CD4-positive, CD25-positive, alpha-beta regulatory T cell (primary cell): ENCODE results near the gene LRRIQ3. TPM values are rescaled to one million over a fixed set of nuclear protein-coding genes. Genes with fewer than 3 reads are reported as not detected.
"Not testable (repeated sequence)": the region's sequence is repeated elsewhere in the genome, so short reads cannot be mapped to it uniquely, and the experiment has no call there.

Experiments used
- ATAC-seq, 2 donors: fragments of 150-1000 bp; cut with Tn5 transposase; one replicate each; pipeline ENCODE4 v1.10.0; 2021; ENCODE audit warnings: low read depth in 2 of 2, moderate number of reproducible peaks in 2 of 2, moderate library complexity in 1 of 2
- DNase-seq, 3 donors: peaks; one replicate each; pipeline versions ENCODE4 v3.0.0 to v3.0.0-alpha.2; 2012 to 2022; ENCODE audit warnings: mixed read lengths in 1 of 3
- H3K27ac ChIP-seq: one replicate; pipeline ENCODE4 v1.7.0; 2013; ENCODE audit warnings: mild to moderate bottlenecking, low read length; ENCODE audit not compliant: insufficient read depth, poor library complexity, severe bottlenecking
- H3K27me3 ChIP-seq: one replicate; pipeline ENCODE4 v1.7.0; 2013; ENCODE audit warnings: low read length; ENCODE audit not compliant: control insufficient read depth, insufficient read depth
- H3K36me3 ChIP-seq: one replicate; pipeline ENCODE4 v1.7.0; 2013; ENCODE audit warnings: mild to moderate bottlenecking, low read length, moderate library complexity; ENCODE audit not compliant: control insufficient read depth, insufficient read depth
- H3K4me1 ChIP-seq: 2 replicates; pipeline ENCODE4 v1.7.0; 2013; ENCODE audit warnings: mild to moderate bottlenecking, low read length; ENCODE audit not compliant: insufficient read depth, control insufficient read depth, poor library complexity, severe bottlenecking
- H3K4me3 ChIP-seq: one replicate; pipeline ENCODE4 v1.7.0; 2013; ENCODE audit warnings: low read depth, mild to moderate bottlenecking, low read length, moderate library complexity
- H3K9me3 ChIP-seq, 2 experiments: 1 replicate in 1 of 2; 2 replicates in 1 of 2; pipeline ENCODE4 v1.7.0; 2013; ENCODE audit warnings: low read length in 2 of 2, mild to moderate bottlenecking in 1 of 2, moderate library complexity in 1 of 2; ENCODE audit not compliant: control insufficient read depth in 2 of 2
- H3K27ac Mint-ChIP-seq, 3 donors: one replicate each; pipeline ENCODE4 v1.8.0; 2020 to 2022; ENCODE audit warnings: mild to moderate bottlenecking in 3 of 3, mixed read lengths in 3 of 3, moderate library complexity in 2 of 3
- H3K27me3 Mint-ChIP-seq: one replicate; pipeline ENCODE4 v1.8.0; 2022; ENCODE audit warnings: mild to moderate bottlenecking, mixed read lengths
- H3K36me3 Mint-ChIP-seq: one replicate; pipeline ENCODE4 v1.8.0; 2020; ENCODE audit warnings: mixed read lengths
- H3K4me1 Mint-ChIP-seq, 4 donors: one replicate each; pipeline ENCODE4 v1.8.0; 2020 to 2022; ENCODE audit warnings: mixed read lengths in 4 of 4, mild to moderate bottlenecking in 1 of 4
- H3K4me3 Mint-ChIP-seq, 4 donors: one replicate each; pipeline ENCODE4 v1.8.0; 2020 to 2022; ENCODE audit warnings: mild to moderate bottlenecking in 4 of 4, mixed read lengths in 4 of 4, moderate library complexity in 3 of 4
- H3K9me3 Mint-ChIP-seq, 7 donors: one replicate each; pipeline ENCODE4 v1.8.0; 2020 to 2022; ENCODE audit warnings: mixed read lengths in 7 of 7, mild to moderate bottlenecking in 3 of 7, moderate library complexity in 2 of 7
- polyA plus RNA-seq, 4 donors: library from polyadenylated mRNA; unstranded; fragments of 300-500 nt; fragmentation: Illumina TruSeq; gene quantifications; one replicate each; pipeline ENCODE4 v1.2.3, GENCODE V29; 2021
- total RNA-seq: library from RNA; stranded (reverse); gene quantifications from one replicate; pipeline ENCODE4 v1.2.3, GENCODE V29; 2022

The LRRIQ3 gene
- total and polyA plus RNA-seq, 5 donors from 2014 or later: 0.44 to 3.3 (median 1.8) TPM

GRCh38 chr1:74180490-74180889 is 17.5 kb downstream of the LRRIQ3 start:
- no peak overlapping the region for H3K4me3 ChIP-seq
- Mint-ChIP-seq H3K27ac (no peak overlapping the region), H3K36me3 (no peaks in the 10 kb centered on the region), H3K4me3 (no peak overlapping the region), H3K4me1 (no peaks in the 10 kb centered on the region), H3K27me3 (peaks cover 4% of the 10 kb centered on the region), H3K9me3 (peaks cover 1 to 8% (median 3%) of the 10 kb centered on the region in 7 donors)
- no peaks in the 10 kb centered on the region for H3K27me3 ChIP-seq
- ATAC-seq: no peak
- H3K36me3 ChIP-seq: no peaks in the 10 kb centered on the region
- no peaks in the 10 kb centered on the region for H3K9me3 ChIP-seq
- H3K4me1 ChIP-seq: no peaks in the 10 kb centered on the region
- no peak overlapping the region for H3K27ac ChIP-seq
- DNase-seq: no peak

GRCh38 chr1:74174423-74174822 is 23.6 kb downstream of the LRRIQ3 start:
- H3K27me3 Mint-ChIP-seq, H3K27ac Mint-ChIP-seq, H3K27ac ChIP-seq, ATAC-seq, H3K4me1 Mint-ChIP-seq, H3K4me3 Mint-ChIP-seq, H3K4me1 ChIP-seq, H3K9me3 ChIP-seq, DNase-seq, H3K36me3 ChIP-seq, H3K4me3 ChIP-seq, H3K36me3 Mint-ChIP-seq, H3K27me3 ChIP-seq: not testable (repeated sequence)
- H3K9me3 Mint-ChIP-seq: peaks cover 0 to 29% (median 6%) of the 10 kb centered on the region in 7 donors

GRCh38 chr1:74162333-74162732 is 35.6 kb downstream of the LRRIQ3 start:
- Histone ChIP-seq H3K9me3 (no peaks in the 10 kb centered on the region), H3K4me3 (no peak overlapping the region), H3K27ac (no peak overlapping the region), H3K4me1 (no peaks in the 10 kb centered on the region), H3K27me3 (no peaks in the 10 kb centered on the region), H3K36me3 (no peaks in the 10 kb centered on the region)
- no peak for ATAC-seq
- H3K9me3 Mint-ChIP-seq: peaks cover 0 to 6% (median 2%) of the 10 kb centered on the region in 7 donors
- H3K4me3 Mint-ChIP-seq: no peak overlapping the region
- H3K4me1 Mint-ChIP-seq: no peaks in the 10 kb centered on the region
- no peak for DNase-seq
- no peak overlapping the region for H3K27ac Mint-ChIP-seq
- no peaks in the 10 kb centered on the region for H3K36me3 Mint-ChIP-seq
- no peaks in the 10 kb centered on the region for H3K27me3 Mint-ChIP-seq

DNA sequence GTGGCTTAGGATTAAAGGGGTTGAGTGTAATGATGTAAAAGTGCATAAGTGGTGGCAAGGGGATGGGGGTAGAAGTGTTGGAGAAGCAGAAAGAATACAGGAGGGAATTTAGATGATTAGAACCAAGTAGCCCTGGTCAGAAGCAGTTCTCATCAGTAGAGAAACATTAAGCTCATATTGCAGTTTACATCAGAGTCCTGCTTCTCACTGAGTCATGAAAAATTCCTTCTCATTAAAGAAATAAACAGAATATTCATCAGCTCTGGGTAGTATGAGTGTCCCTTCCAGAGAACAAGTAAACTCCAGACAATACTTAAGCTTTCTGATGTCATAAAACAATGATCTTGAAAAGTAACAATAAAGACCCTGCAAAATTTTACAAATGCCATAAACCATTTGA is 36.5 kb downstream of the LRRIQ3 start:
- Mint-ChIP-seq H3K4me1 (no peaks in the 10 kb centered on the region), H3K27ac (no peak overlapping the region), H3K36me3 (no peaks in the 10 kb centered on the region), H3K4me3 (no peak overlapping the region), H3K27me3 (no peaks in the 10 kb centered on the region), H3K9me3 (peaks cover 0 to 6% (median 2%) of the 10 kb centered on the region in 7 donors)
- no peaks in the 10 kb centered on the region for H3K27me3 ChIP-seq
- H3K4me3 ChIP-seq: no peak overlapping the region
- no peaks in the 10 kb centered on the region for H3K36me3 ChIP-seq
- DNase-seq (no peak), ATAC-seq (no peak)
- H3K4me1 ChIP-seq: no peaks in the 10 kb centered on the region
- no peaks in the 10 kb centered on the region for H3K9me3 ChIP-seq
- H3K27ac ChIP-seq: no peak overlapping the region

DNA sequence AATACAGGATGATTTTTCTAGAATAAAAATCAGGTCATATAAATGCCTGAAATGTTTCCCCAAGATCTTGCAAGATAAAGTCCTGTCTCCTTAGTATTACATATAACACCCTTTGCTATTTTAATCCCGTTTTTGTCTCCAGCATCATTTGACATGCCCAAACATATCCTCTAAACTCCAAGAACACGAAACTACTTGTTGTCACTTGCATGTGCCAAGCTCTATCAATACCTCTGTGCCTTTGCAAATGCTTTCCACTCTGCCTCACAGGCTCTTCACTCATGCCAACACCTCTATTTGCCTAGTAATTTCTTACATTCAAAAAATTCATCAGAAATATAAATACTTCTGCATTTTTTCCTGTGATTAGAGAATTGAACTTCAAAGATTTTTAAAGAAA is 37.9 kb downstream of the LRRIQ3 start:
- no peaks in the 10 kb centered on the region for H3K27me3 Mint-ChIP-seq
- Histone ChIP-seq H3K4me3 (no peak overlapping the region), H3K27ac (no peak overlapping the region), H3K27me3 (no peaks in the 10 kb centered on the region), H3K4me1 (no peaks in the 10 kb centered on the region), H3K36me3 (no peaks in the 10 kb centered on the region), H3K9me3 (no peaks in the 10 kb centered on the region)
- ATAC-seq (no peak), DNase-seq (no peak)
- no peak overlapping the region for H3K4me3 Mint-ChIP-seq
- H3K36me3 Mint-ChIP-seq: no peaks in the 10 kb centered on the region
- peaks cover 0 to 6% (median 0%) of the 10 kb centered on the region in 7 donors for H3K9me3 Mint-ChIP-seq
- no peak overlapping the region for H3K27ac Mint-ChIP-seq
- no peaks in the 10 kb centered on the region for H3K4me1 Mint-ChIP-seq

GRCh38 chr1:74145086-74145485 is 52.9 kb downstream of the LRRIQ3 start:
- no peak overlapping the region for H3K27ac ChIP-seq
- no peaks in the 10 kb centered on the region for H3K4me1 ChIP-seq
- no peaks in the 10 kb centered on the region for H3K27me3 Mint-ChIP-seq
- ATAC-seq (no peak), DNase-seq (no peak)
- no peaks in the 10 kb centered on the region for H3K36me3 Mint-ChIP-seq
- H3K27me3 ChIP-seq: no peaks in the 10 kb centered on the region
- peaks cover 0 to 6% (median 0%) of the 10 kb centered on the region in 7 donors for H3K9me3 Mint-ChIP-seq
- H3K4me1 Mint-ChIP-seq: no peaks in the 10 kb centered on the region
- H3K27ac Mint-ChIP-seq: no peak overlapping the region
- H3K36me3 ChIP-seq: no peaks in the 10 kb centered on the region
- no peaks in the 10 kb centered on the region for H3K9me3 ChIP-seq
- no peak overlapping the region for H3K4me3 ChIP-seq
- no peak overlapping the region for H3K4me3 Mint-ChIP-seq

- not testable (repeated sequence) for ATAC-seq, H3K36me3 Mint-ChIP-seq, H3K4me3 ChIP-seq, DNase-seq, H3K4me1 Mint-ChIP-seq, H3K9me3 Mint-ChIP-seq, H3K9me3 ChIP-seq, H3K27ac ChIP-seq, H3K27me3 Mint-ChIP-seq, H3K27me3 ChIP-seq, H3K36me3 ChIP-seq, H3K27ac Mint-ChIP-seq, H3K4me3 Mint-ChIP-seq, H3K4me1 ChIP-seq
Measured at GRCh38 chr1:74117370-74117769, 80.6 kb downstream of the LRRIQ3 start.

- H3K4me3 Mint-ChIP-seq: no peak overlapping the region
- Histone ChIP-seq H3K9me3 (no peaks in the 10 kb centered on the region), H3K4me1 (no peaks in the 10 kb centered on the region), H3K4me3 (no peak overlapping the region), H3K36me3 (no peaks in the 10 kb centered on the region), H3K27me3 (no peaks in the 10 kb centered on the region), H3K27ac (no peak overlapping the region)
- H3K27ac Mint-ChIP-seq: peak overlapping the region in 1 of 3 donors; percentile 34
- ATAC-seq: no peak
- H3K4me1 Mint-ChIP-seq: no peaks in the 10 kb centered on the region
- H3K36me3 Mint-ChIP-seq: no peaks in the 10 kb centered on the region
- H3K27me3 Mint-ChIP-seq: peaks cover 4% of the 10 kb centered on the region
- H3K9me3 Mint-ChIP-seq: peaks cover 0 to 2% (median 0%) of the 10 kb centered on the region in 7 donors
- no peak for DNase-seq
Measured at GRCh38 chr1:74113333-74113732, 84.6 kb downstream of the LRRIQ3 start.
